Esophagus muscularis mucosa (tissue), 4 donors: ENCODE results near the gene SMIM35. TPM values are rescaled to one million over a fixed set of nuclear protein-coding genes. Genes with fewer than 3 reads are reported as not detected.

Experiments
- DNase-seq: peaks from one replicate; pipeline ENCODE4 v3.0.0-alpha.2; 2017; ENCODE audit errors: extremely low spot score
- H3K27ac ChIP-seq, 4 donors: fragments of 200-600 bp; sonication (generic); replicated peaks in 1 of 4; 1 replicate in 3 of 4; 2 replicates in 1 of 4; pipeline ENCODE4 v1.5.1; 2016 to 2019; ENCODE audit warnings: mild to moderate bottlenecking in 1 of 4
- H3K27me3 ChIP-seq, 4 donors: fragments of 200-600 bp; sonication (generic); one replicate each; pipeline versions ENCODE4 v1.5.1 to v1.6.0; 2016 to 2019
- H3K36me3 ChIP-seq, 4 donors: fragments of 200-600 bp; sonication (generic); one replicate each; pipeline ENCODE4 v1.5.1; 2016 to 2019
- H3K4me1 ChIP-seq, 4 donors: fragments of 200-600 bp; sonication (generic); one replicate each; pipeline ENCODE4 v1.5.1; 2016 to 2019
- H3K4me3 ChIP-seq, 4 donors: fragments of 200-600 bp; sonication (generic); 1 replicate in 2 of 4; 2 replicates in 2 of 4; pipeline ENCODE4 v1.5.1; 2016 to 2019; ENCODE audit warnings: mild to moderate bottlenecking in 4 of 4, moderate library complexity in 1 of 4
- H3K9me3 ChIP-seq, 4 donors: fragments of 200-600 bp; sonication (generic); 1 replicate in 3 of 4; 2 replicates in 1 of 4; pipeline ENCODE4 v1.5.1; 2016 to 2019
- EP300 ChIP-seq: sonication (generic); formaldehyde crosslinking; IDR thresholded peaks from one replicate; pipeline ENCODE4 v1.6.1; 2017; ENCODE audit warnings: antibody characterized with exemption
- POLR2A ChIP-seq: fragments of 450-650 bp; IDR thresholded peaks from one replicate; pipeline ENCODE4 v1.6.1; 2017; ENCODE audit warnings: antibody characterized with exemption, moderate library complexity, mild to moderate bottlenecking, low read depth
- POLR2AphosphoS5 ChIP-seq, 2 donors: sonication (generic); formaldehyde crosslinking; IDR thresholded peaks; one replicate each; pipeline ENCODE4 v1.6.1; 2017; ENCODE audit warnings: antibody characterized with exemption in 2 of 2
- WGBS: methylation state at CpG from one replicate; pipeline ENCODE4 v1.1.5; 2018; 5-methylcytosine and 5-hydroxymethylcytosine counted together
- intact Hi-C: fragments of 100-400 bp; cut with DNase I; formaldehyde crosslinking; loops from one replicate; pipeline ENCODE4 v1.15.1; 2023
- total RNA-seq, 4 donors: library from RNA; depleted of rRNA; stranded (reverse); fragments of >200 nt; gene quantifications; one replicate each; pipeline versions ENCODE4 v1.1.0 to v1.2.1, GENCODE V29; 2016
- TF ChIP-seq, protein P1 (sequence below), 3 experiments: fragments of 200-600 bp in 2 of 3; fragments of 450-650 bp in 1 of 3; sonication (generic) in 2 of 3; IDR thresholded peaks; one replicate each; pipeline ENCODE4 v1.5.1; 2017 to 2019; ENCODE audit warnings: antibody characterized with exemption in 3 of 3, mild to moderate bottlenecking in 2 of 3, moderate library complexity in 1 of 3

Gene SMIM35
- total RNA-seq, 4 donors from 2014 or later: not detected

DNA sequence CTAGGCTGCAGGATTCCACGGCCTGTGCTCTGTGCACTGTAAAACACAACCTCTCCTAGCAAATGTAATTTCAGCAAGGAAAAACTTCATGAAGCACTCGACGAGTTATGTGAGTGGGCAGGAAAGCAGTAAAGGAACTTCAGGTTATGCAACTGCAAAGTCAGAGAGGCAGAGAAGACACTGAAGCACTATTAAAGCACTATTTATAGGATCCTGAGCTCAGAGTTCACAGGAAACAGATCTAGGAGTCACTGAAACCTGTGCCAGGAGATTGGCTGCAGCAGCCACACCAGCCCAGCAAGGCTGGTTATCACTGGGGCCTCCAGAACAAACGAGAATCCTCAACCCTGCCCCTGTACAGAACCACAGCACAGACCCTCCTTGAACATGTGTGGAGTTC is 2.5 kb downstream of the SMIM35 start:
- TF ChIP-seq POLR2AphosphoS5 (IDR thresholded peaks at IDR 0.05): no peak
- TF ChIP-seq EP300: no peak
- TF ChIP-seq POLR2A: no peak
- TF ChIP-seq, protein P1, sequence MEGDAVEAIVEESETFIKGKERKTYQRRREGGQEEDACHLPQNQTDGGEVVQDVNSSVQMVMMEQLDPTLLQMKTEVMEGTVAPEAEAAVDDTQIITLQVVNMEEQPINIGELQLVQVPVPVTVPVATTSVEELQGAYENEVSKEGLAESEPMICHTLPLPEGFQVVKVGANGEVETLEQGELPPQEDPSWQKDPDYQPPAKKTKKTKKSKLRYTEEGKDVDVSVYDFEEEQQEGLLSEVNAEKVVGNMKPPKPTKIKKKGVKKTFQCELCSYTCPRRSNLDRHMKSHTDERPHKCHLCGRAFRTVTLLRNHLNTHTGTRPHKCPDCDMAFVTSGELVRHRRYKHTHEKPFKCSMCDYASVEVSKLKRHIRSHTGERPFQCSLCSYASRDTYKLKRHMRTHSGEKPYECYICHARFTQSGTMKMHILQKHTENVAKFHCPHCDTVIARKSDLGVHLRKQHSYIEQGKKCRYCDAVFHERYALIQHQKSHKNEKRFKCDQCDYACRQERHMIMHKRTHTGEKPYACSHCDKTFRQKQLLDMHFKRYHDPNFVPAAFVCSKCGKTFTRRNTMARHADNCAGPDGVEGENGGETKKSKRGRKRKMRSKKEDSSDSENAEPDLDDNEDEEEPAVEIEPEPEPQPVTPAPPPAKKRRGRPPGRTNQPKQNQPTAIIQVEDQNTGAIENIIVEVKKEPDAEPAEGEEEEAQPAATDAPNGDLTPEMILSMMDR (IDR thresholded peaks at IDR 0.05): no peak
- intact Hi-C loops: no loop called here
- H3K36me3 ChIP-seq: no peaks in the 10 kb centered on the region
- DNase-seq: no peak
- peaks cover 0 to 7% (median 0%) of the 10 kb centered on the region in 4 donors for H3K27me3 ChIP-seq
- H3K4me3 ChIP-seq: no peak overlapping the region
- no peak overlapping the region for H3K27ac ChIP-seq
- 17% methylated on average over 4 of the region's 4 CpGs for WGBS
- peaks cover 9 to 18% (median 16%) of the 10 kb centered on the region in 4 donors for H3K4me1 ChIP-seq
- H3K9me3 ChIP-seq: peaks cover 0 to 10% (median 3%) of the 10 kb centered on the region in 4 donors

DNA sequence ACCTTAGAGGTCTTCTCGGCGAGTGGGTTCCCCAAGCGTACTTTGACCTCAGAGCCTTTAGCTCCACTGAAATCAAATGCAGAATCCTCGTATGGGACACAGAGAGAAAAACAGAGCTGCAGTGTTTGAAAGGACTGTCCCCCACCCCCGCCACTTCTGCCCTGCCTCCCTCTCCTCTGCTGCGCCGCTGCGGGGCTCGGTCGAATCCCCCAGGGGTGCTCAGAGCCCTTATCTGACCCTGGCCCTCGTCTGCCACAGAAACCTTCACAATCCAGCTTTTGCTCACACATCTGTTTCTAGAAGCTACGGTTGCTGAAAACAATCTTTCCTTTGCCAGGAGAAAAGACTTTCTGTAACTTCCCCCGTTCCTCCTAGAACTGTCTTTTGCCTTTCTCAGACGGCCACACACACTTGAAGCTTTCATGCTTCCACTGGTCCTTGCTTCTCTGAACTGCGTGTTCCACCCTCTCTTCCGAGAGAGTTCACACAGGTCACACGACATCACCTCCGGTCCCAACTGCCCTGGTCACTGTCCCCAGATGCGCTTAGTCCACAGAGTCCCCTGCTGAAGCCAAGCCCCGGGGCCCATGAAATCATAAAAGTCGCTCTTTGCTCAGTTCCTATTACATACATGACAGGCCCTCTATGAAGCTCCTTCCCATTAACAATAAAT is 3.7 kb downstream of the SMIM35 start:
- TF ChIP-seq POLR2AphosphoS5 (IDR thresholded peaks at IDR 0.05) (no peak), POLR2A (no peak), EP300 (no peak)
- TF ChIP-seq, protein P1 (IDR thresholded peaks at IDR 0.05): no peak
- Histone ChIP-seq H3K4me1 (peaks cover 9 to 18% (median 16%) of the 10 kb centered on the region in 4 donors), H3K27ac (no peak overlapping the region), H3K4me3 (no peak overlapping the region), H3K27me3 (peaks cover 0 to 18% (median 0%) of the 10 kb centered on the region in 4 donors), H3K36me3 (no peaks in the 10 kb centered on the region), H3K9me3 (peaks cover 0 to 10% (median 3%) of the 10 kb centered on the region in 4 donors)
- intact Hi-C loops: no loop called here
- no peak for DNase-seq
- 77% methylated on average over 21 of the region's 21 CpGs for WGBS

DNA sequence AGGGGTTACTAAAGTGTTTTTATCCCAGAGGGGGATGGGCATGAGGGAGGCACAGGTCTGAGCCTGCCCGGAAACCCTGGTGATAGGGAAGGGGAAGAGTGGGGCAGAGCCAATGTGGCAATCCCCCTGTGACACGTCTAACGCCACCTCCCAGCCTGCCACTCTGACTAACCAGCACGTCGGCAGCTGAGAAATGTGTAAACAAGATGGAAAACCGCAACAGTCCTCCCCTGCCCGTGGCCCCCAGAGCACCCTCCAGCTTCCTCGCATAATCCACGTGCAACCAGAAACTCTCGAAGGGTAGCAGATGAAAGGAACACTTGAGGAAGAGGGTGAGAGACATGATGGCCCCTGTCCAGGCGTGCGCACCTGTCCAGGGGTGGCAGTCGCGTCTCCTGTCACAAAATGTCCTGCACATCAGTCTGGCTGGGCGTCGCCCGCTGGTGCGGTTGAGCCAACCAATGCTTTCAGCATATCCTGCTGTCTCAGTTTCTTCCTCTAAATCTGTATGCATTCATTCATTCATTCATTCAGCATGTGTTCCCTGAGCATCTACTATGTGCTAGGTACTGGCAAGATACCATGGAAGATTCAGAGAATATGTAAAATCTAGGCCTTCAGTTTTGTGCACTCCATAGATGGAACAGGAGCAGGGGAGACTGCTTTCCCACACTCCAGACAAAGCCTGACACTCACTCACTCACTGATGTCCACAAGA is 5.4 kb downstream of the SMIM35 start:
- 70% methylated on average over 18 of the region's 18 CpGs for WGBS
- intact Hi-C loops: no loop called here
- TF ChIP-seq, protein P1 (IDR thresholded peaks at IDR 0.05): no peak
- no peak for TF ChIP-seq POLR2A
- TF ChIP-seq POLR2AphosphoS5 (IDR thresholded peaks at IDR 0.05): no peak
- TF ChIP-seq EP300: no peak
- H3K9me3 ChIP-seq: no peaks in the 10 kb centered on the region
- H3K4me1 ChIP-seq: peaks cover 9 to 18% (median 16%) of the 10 kb centered on the region in 4 donors
- H3K27me3 ChIP-seq: peaks cover 0 to 18% (median 0%) of the 10 kb centered on the region in 4 donors
- no peak overlapping the region for H3K27ac ChIP-seq
- no peak overlapping the region for H3K4me3 ChIP-seq
- no peaks in the 10 kb centered on the region for H3K36me3 ChIP-seq
- DNase-seq: no peak

DNA sequence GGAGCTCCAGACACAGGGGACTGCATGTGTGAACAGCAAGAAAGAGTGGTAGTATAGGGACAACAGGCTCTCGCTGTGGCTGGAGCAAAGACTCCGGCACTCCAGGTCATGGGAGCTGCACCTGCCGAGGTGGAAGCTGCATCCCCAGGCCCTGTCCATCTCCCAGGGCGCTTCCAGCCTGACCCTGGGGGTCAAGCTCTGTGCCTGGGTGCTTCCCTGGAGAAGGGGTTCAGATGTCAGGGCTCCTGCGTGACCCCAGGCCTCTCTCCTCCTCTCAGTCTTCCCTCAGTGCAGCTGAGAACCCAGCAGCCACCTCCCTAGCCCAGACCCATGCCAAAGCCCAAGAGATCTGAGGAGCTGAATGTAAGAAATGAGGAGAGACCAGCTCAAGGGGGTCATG is 6.5 kb downstream of the SMIM35 start:
- intact Hi-C loops: no loop called here
- 82% methylated on average over 5 of the region's 5 CpGs for WGBS
- TF ChIP-seq EP300: no peak
- TF ChIP-seq, protein P1 (IDR thresholded peaks at IDR 0.05): no peak
- TF ChIP-seq POLR2AphosphoS5 (IDR thresholded peaks at IDR 0.05): no peak
- TF ChIP-seq POLR2A: no peak
- H3K9me3 ChIP-seq: no peaks in the 10 kb centered on the region
- H3K27me3 ChIP-seq: peaks cover 0 to 18% (median 0%) of the 10 kb centered on the region in 4 donors
- no peak overlapping the region for H3K4me3 ChIP-seq
- H3K27ac ChIP-seq: no peak overlapping the region
- H3K4me1 ChIP-seq: peaks cover 9 to 18% (median 16%) of the 10 kb centered on the region in 4 donors
- no peaks in the 10 kb centered on the region for H3K36me3 ChIP-seq
- DNase-seq: no peak
